HG03442 (cell line): ENCODE measurements around the gene ERO1B.

Experiments used
- ATAC-seq: cut with Tn5 transposase; IDR thresholded peaks from one replicate; pipeline ENCODE4 v1.9.1; 2021; ENCODE audit warnings: mild to moderate bottlenecking, moderate library complexity; ENCODE audit not compliant: unreplicated experiment

The ERO1B gene

DNA sequence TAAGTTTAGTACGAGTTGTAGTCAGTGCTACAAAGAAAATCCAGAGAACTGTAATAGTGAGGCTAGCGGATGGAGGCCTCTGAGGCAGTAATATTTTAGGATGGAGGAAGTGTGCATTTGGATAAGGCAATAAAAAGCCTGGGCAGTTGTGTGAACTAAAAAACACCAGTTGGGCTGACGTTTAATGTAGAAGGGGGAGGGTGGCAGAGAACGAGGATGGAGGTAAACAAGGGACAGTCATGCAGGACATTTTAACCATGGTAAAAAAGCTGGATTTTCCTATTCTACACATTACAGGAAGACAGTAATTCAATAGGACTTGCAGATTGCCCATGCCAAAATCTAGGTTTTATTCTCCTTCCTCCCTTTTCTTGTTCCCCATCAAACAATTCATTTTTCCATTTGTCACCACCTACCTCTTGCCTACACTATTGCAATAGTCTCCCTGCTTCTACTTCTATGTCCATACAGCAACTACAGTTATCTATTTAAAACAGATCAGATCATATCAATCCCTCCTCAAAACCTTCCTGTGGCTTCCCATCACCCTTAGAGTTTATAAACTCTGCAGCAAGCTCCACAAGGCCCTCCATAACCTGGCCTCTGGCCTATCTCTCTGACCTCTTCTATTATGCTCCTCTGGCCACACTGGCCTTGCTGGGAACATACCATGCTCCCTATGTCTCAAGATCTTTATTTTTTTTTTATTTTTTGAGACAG, 27.7 kb downstream of the ERO1B start:
- no peak for ATAC-seq

DNA sequence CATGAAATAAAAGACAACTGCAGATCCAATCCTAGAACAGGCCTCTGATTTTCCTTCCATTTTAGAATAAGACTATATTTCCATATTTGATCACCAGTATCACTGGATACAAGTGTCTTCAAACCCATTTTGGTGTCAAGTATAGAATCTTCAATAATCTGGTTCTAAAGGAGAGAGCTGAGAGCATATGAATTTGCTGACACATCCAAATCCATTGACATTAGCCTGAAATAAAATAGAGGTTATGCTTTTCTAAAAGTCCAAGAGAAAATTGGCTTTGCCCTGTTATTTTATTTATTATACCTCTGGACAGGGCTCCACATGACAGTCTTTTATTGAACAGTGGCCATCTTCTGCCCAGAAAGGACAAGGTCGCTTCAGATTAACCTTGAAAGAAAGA, 28.6 kb downstream of the ERO1B start:
- ATAC-seq, result no peak

DNA sequence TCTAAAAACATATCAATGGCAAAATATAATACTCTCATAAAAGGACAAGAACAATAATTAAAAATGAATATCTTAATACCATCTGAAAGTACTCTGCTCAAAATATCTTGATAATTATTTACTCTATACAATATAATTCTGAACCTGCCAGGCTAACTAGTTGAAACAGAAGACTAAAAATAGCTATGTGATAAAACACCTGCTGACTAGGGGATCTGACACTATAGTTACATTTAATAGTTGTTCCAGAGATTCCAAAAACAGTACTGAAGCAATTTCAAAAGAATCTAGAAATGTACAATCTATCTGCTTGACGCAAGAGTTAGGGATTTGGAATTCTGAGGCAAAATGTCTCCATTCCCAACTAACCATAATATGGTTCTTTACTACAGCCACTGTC, 30.2 kb downstream of the ERO1B start:
- ATAC-seq, result no peak

DNA sequence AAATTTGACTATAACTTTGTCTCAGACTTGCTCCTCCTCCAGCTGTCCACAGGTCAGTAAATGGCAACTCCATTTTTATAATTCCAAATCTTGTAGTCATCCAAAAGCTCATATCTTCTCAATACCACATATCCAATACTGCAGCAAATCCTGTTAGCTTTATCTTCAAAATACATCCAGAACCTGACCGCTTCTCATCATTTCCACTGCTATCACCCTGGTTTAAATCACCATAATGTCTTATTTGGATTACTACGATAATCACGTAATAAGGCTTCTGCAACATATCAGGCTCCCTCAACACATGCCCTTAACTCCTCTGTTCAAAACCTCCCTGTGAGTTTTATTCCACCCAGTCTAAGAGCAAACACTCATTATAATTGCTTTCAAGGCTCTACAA, 34.5 kb downstream of the ERO1B start:
- ATAC-seq, result no peak

DNA sequence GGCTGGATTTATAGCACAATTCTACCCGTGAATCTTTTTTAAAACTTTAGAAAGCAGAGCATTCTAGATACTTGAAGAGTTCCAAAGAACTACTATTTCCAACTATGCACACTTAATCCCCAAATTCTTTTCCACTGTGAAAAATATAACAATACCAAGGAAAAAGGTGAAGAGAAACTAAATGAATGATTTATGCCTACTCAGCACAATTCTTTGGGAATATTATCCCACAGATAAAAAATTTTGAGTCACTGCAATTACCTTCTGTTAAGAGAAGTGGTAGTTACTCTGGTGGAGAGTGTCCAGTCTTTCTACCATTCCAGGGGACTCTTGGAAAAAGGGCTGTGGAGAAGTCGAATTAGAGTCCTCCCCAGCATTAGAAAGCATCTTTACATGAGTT, 39.2 kb downstream of the ERO1B start:
- no peak for ATAC-seq

DNA sequence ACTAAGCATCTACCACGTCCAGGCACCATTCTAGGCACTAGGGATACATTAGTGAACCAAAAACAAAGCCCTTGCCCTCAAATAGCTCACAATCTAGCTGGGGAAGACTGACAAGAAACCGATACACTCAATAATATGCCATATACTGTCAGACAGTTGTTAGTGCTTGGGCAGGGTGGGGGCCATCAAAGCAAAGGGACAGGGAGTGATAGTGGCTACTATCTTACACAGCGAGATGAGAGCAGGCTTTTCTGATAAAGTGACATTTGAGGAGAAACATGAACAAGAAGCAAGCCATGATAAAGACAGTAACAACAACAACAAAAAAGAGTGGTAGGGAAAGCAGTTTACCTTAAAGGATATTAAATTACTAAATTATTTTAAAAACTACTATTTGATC, 41.1 kb downstream of the ERO1B start:
- no peak for ATAC-seq

DNA sequence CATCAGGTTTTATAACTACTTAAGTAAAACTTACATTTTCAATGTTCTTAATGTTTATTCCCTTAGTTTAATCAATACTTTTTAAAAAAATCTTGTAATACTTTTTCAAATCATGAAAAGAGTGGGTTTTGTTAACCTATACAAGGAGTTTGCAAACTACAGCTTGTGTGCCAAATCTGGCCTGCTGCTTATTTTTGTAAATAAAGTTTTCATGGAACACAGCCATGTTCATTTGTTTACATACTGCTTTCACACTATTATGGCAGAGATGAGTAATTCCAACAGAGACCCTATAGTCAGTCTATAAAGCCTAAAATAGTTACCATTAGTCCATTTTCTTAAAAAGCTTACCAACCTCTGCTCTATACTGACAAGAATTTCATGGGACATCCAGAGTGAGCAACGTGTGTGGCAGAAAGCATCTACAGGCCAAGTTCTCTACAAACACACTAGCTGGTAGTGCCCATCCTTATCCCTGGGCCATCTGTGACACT, 42.6 kb downstream of the ERO1B start:
- ATAC-seq, result no peak

DNA sequence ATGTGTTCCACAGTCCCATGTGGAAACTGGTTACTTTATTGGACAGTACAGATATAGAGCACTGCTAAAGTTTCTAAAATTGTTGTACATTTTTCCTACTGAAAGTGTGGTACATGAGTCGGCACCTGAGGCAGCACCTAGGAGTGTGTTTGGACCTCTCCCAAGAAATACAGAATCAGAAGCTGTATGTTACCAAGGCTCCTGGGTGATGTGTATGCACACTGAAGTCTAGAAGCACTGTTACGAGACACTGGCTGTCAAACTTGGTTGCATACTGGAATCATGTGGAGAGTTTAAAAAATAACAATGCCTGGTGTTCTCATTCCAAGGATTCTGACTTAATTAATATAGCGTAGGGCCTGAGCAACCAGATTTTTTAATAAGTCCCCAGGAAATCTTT, 46.6 kb downstream of the ERO1B start:
- no peak for ATAC-seq

DNA sequence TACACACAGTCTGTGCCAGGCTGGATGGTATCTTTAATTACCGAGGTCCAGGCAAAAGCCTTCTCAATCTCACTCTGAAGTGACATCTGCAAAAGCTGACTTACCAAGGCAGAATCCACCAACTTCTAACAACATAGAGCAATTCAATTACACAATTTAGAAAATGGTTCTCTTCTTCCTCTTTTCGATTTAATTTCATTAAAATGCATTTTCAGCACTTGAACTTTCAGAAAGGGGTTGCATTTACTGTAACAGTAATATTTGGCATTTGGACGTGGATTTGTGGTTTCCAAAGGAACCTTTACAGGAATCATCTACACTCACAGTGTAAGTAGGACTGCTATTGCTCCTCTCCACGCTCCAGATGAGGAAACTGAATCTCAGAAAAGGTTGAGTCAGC, 53.3 kb downstream of the ERO1B start:
- no peak for ATAC-seq

DNA sequence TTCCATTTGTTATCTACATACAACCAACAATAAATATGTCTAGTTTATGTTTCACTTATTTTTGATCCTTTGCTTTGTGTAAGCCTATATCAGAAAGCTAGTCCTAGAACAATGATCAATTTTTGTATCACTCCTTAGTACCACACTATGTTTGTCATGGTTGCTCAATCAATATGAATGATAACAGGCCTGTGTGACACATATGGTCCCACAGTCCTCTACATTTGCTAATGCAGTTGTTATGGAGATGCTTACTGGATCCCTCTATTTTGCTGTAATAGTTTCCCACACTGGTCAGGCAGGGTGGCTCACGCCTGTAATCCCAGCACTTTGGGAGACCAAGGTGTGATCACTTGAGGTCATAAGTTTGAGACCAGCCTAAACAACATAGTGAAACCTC, 59.1 kb downstream of the ERO1B start:
- ATAC-seq, result no peak

DNA sequence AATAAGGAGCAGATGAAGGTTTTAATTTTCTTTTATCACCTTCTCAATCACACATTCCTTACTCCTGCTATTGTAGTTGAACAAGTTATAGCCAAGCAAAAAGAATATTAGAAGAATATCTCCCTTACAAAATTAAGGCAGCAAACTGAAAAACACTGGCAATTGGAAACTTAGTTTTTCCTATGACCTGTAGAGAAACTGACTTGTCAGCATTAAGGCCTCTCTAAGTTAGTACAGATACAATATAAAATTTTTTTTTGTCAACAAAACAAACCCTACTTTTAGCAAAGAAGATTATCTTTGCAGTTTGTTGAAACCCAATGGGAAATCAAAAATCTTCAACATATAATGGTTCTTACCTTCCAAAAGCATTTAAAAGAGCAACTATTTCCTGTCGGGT, 61.3 kb downstream of the ERO1B start:
- ATAC-seq, result no peak

DNA sequence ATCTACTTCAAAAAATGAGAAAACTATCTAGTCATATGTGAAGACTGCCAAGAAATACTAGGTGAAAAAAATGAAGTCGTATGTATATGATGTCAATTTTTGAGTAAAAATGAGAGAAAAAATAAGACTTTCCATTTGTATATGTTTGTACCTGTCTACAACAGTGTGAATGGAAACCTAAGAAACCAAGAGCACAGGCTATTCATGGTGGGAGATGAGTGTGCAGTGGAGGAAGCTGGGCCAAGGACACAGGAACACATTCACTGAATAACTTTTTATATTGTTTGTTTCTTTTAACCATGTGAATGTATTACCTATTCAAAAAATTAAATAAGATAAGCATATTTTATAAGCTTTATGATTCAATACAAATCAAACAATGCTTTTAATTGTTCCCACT, 67.0 kb downstream of the ERO1B start:
- ATAC-seq, result no peak

DNA sequence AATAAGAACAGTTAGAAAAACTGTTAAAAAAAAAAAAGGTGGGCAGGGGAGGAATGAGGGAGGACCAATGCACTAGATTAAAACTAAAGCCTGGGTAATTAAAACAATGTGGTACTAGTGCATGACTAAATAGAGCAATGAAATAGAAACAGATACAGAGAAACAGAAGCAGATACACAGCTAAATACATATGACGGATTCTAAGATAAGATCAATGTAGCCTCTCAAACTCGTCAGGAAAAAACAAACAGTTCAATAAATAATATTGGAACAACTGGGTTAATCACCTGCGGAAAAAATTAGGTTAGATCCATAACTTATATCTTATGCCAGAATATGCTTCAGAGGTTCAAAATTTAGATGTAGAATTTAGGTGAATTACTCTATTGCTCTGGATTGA, 68.2 kb downstream of the ERO1B start:
- ATAC-seq, result no peak

DNA sequence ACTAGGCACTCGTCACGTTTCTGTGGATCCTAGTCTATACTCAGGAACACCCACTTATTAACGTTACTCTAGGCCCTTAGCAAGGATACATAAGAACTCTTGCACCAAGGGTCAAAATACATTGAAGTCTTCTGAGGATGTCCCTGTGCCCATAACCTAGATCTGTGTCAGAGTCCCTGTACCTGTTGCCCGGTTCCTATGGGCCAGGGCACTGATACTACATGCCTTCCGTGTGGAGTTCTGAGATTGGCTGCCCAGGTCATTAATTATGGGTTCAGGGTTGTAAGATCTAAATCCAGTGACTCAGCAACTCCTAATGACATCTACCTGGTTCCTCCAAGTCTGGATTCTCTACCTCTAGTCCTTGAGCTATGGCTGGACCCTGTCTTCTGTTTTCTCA, 69.9 kb downstream of the ERO1B start:
- ATAC-seq, result no peak

DNA sequence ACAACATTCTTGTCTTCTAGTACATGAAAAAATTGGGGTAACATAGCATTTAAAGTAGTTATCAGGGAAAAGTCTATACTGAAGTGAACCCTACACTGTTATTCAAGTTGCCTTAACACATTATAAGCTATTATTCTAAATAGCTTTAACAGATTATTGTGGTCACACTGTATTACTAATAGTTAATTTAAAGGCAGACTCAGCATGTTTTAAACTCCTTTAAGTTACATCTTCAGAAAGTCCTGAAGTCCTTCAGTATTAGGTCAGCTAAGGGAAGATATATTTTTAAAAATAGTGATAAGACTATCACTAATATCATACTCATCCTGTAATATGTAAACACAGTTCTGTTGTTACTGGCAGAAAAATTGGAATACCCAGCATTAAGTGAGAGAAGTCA, 72.0 kb downstream of the ERO1B start:
- ATAC-seq, result no peak

DNA sequence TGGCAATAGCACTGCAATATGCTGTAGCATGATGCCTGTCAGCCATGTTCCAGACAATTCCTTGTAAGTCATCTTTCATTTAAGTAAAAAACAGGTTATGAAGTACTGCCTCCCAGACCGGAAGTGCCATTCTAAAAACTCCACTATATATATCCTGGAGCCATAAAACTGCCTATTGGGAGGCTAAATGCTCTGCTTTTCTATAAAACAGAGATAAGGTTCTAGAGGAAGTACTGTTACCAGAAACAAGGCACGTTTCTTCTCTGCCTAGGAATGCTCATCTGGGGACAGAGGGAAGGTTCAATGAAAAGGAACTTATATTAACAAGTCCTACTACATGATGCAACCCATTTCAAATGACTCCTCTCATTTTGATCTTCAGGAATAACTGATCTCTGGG, 72.6 kb downstream of the ERO1B start:
- ATAC-seq, result no peak

DNA sequence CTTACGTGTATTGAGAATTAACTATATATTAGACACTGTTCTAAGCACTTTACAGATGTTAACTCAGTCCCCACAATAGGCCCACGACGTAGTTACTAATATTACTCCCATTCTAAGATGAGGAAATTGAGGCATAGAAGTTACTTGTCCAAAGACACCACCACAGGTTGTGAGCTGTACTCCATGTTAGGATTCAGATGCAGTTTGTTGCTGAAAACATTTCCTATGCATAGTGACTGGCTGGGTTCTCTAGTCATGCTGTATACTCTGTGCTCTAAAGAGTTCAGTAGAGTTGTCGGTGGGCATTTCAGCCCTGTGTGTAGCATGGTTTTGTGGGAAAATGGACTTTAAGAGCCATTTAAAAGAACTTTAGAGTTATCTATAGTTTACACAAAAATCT, 74.2 kb downstream of the ERO1B start:
- no peak for ATAC-seq

DNA sequence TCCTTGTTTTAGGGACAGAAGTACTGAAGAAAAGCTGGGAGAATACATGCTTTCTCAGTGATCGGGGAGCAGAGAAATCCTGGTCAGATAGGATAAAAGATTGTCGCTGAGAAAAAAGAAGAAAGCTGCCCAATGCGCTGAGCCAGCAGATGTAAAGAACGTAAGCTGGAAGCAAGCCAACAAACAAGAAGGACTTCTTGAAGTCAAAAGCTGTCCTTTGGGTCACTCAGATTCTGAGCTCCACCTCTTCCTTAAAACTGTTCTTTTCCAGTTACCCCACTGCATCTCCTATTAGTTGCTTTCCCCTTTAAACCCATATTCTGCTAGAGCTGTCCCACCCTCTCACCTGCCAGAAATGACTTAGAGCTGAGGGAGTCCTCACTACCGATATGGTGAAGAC, 74.6 kb downstream of the ERO1B start:
- ATAC-seq, result no peak

DNA sequence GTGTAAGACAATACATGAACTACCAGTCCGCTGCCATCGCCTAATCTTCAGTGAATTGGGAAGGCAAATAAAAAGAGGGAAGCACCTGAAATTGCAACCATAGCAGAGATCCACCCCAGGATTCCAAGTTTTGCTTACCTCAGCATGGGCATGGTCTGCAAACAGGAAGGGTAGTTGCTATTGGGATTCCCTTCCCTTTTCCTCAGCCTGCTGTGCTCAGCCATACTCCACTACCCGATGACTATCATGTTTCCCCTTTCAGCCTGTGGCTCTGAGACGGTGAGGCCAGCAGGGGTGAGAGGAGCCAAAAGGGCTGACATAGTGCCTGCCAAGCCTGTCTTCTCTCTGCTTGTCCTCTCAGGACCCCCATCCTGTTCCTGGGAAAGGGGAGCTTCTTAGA, 75.2 kb downstream of the ERO1B start:
- no peak for ATAC-seq

DNA sequence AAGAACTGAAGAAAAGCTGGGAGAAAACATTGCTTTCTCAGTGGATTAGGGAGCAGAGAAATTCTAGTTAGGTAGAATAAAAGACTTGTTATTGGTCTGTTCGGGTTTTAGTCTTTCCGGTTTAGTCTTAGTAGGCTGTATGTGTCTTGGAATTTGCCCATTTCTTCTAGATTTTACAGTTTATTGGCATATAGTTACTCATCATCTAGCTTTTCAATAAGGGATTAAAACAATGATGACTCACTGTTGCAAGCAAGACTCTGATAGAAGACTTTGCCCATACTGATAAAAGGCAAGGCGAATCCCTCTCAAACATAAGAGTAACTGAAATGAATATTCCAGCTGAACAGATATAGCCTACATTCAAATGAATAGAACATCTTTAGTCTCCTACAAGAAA, 77.1 kb downstream of the ERO1B start:
- no peak for ATAC-seq

DNA sequence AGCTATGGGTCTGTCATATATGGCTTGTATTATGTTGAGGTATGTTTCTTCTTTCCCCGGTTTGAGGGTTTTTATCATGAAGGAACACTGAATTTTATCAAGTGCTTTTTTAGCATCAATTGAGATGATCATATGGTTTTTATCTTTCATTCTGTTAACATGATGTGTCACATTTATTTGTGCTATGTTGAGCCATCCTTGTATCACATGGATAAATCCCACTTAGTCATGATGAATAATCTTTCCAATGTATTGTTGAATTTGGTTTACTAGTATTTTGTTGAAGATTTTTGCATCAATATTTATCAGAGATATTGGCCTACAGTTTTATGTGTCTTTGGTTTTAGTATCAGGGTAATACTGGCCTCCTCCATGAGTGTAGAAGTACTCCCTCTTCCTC, 77.7 kb downstream of the ERO1B start:
- no peak for ATAC-seq

DNA sequence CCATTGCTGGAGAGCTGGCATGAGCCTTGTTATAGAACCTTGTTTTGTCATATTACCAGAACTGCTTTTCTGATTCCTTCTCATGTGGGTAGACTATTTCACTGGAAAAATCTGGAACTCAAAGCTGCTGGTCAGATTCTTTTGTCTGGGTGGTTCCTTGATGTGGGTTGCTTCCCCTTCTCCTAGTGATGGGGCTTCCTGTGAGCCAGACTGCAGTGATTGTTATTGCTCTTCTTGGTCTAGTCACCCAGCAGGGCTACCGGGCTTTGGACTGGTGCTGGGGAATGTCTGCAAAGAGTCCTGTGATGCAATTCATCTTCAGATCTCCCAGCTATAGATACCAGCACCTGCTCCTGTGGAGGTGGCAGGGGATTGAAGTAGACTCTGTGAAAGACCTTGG, 80.0 kb downstream of the ERO1B start:
- no peak for ATAC-seq

DNA sequence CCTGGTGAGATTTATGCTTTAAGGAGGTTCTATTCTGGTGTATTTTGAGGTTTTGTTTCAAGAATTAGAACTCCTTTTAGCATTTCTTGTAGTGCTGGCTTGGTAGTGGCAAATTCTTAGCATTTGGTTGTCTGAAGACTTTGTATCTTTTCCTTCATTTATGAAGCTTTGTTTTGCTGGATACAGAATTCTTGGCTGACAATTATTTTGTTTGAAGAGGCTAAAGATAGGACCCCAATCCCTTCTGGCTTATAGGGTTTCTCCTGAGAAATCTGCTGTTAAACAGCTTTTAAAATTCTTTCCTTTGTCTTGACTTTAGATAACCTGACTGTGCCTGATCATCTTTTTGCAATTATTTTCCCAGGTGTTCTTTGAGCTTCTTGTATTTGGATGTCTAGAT, 80.8 kb downstream of the ERO1B start:
- no peak for ATAC-seq
